B cell (primary cell): ENCODE measurements around the gene TCP11L2.
"Not testable (repeated sequence)": the region's sequence is repeated elsewhere in the genome, so short reads cannot be mapped to it uniquely, and the experiment has no call there.

Experiments
- EZH2 ChIP-seq: IDR thresholded peaks from 2 replicates; pipeline ENCODE4 v1.6.1; 2012; ENCODE audit warnings: borderline replicate concordance, low read depth, mild to moderate bottlenecking, moderate library complexity, low read length; ENCODE audit not compliant: insufficient read depth, poor library complexity, severe bottlenecking
- TF ChIP-seq, protein P1 (sequence below): fragments of 200-600 bp; IDR thresholded peaks from one replicate; pipeline ENCODE4 v1.8.0; 2022; ENCODE audit warnings: antibody characterized with exemption, mild to moderate bottlenecking

- TF ChIP-seq, protein P1, sequence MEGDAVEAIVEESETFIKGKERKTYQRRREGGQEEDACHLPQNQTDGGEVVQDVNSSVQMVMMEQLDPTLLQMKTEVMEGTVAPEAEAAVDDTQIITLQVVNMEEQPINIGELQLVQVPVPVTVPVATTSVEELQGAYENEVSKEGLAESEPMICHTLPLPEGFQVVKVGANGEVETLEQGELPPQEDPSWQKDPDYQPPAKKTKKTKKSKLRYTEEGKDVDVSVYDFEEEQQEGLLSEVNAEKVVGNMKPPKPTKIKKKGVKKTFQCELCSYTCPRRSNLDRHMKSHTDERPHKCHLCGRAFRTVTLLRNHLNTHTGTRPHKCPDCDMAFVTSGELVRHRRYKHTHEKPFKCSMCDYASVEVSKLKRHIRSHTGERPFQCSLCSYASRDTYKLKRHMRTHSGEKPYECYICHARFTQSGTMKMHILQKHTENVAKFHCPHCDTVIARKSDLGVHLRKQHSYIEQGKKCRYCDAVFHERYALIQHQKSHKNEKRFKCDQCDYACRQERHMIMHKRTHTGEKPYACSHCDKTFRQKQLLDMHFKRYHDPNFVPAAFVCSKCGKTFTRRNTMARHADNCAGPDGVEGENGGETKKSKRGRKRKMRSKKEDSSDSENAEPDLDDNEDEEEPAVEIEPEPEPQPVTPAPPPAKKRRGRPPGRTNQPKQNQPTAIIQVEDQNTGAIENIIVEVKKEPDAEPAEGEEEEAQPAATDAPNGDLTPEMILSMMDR: not testable (repeated sequence)
- TF ChIP-seq EZH2: not testable (repeated sequence)
These were observed 15.9 kb upstream of the TCP11L2 start for GRCh38 chr12:106286576-106287162.
